HAP-1 (cell line): ENCODE measurements around the gene MAGI2.

Experiments
- DNase-seq, 2 experiments: peaks; one replicate each; pipeline ENCODE4 v3.0.0-alpha.2; 2016 to 2020; ENCODE audit warnings: low spot score in 2 of 2
- H3K27me3 ChIP-seq: fragments of 250-450 bp; sonication (Bioruptor Pico); 2 replicates; pipeline ENCODE4 v1.5.1; 2020; ENCODE audit warnings: low read depth, mild to moderate bottlenecking, moderate library complexity
- H3K36me3 ChIP-seq: fragments of 250-450 bp; sonication (Bioruptor Pico); replicated peaks from 2 replicates; pipeline ENCODE4 v1.5.1; 2020; ENCODE audit warnings: mild to moderate bottlenecking
- H3K4me1 ChIP-seq: fragments of 250-450 bp; sonication (Bioruptor Pico); 2 replicates; pipeline ENCODE4 v1.5.1; 2020; ENCODE audit warnings: mild to moderate bottlenecking
- H3K4me3 ChIP-seq: fragments of 250-450 bp; sonication (Bioruptor Pico); 2 replicates; pipeline ENCODE4 v1.5.1; 2020; ENCODE audit warnings: mild to moderate bottlenecking, moderate library complexity
- H3K9me3 ChIP-seq: fragments of 250-450 bp; sonication (Bioruptor Pico); 2 replicates; pipeline ENCODE4 v1.5.1; 2020; ENCODE audit warnings: mild to moderate bottlenecking, moderate library complexity
- in situ Hi-C: fragments of 300-500 bp; cut with MboI; formaldehyde crosslinking; loops from 3 replicates; pipeline ENCODE4 v1.14.3; 2020; ENCODE audit warnings: low sequenced_read_pairs, inconsistent platforms, mixed read lengths

MAGI2 gene

DNA sequence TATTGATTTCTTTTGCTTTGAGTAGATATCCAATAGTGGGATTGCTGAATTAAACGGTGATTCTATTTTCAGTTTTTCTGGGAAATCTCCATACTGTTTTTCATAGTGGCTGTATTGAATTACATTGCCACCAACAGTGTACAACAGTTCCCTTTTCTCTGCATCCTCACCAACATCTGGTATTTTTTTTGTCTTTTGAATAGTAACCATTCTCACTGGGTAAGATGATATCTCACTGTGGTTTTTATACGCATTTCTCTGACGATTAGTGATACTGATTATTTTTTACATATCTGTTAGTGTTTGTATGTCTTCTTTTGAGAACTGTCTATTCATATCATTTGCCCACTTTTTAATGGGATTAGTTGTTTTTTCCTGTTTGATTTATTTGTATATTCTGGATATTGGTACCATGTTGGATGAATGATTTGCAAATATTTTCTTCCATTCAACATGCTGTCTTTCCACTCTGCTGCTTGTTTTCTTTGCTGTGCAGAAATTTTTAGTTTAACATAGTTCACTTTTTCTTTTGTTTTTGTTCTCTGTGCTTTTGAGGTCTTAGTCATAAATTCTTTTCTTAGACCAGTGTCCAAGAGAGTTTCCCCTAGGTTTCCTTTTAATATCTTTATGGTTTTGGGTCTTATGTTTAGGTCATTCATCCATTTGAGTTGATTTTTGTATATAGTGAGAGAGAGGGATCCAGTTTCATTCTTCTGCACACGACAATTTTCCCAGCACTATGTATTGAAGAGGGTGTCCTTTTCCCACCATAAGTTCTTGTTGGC is 1070.2 kb downstream of the MAGI2 start:
- Histone ChIP-seq H3K4me1 (no peaks in the 10 kb centered on the region), H3K9me3 (no peaks in the 10 kb centered on the region), H3K4me3 (no peak overlapping the region), H3K27me3 (no peaks in the 10 kb centered on the region), H3K36me3 (no peaks in the 10 kb centered on the region)
- no peak for DNase-seq
- in situ Hi-C loops: no loop called here

GRCh38 chr7:78379148-78379547 is 1074.3 kb downstream of the MAGI2 start:
- Histone ChIP-seq H3K36me3 (no peaks in the 10 kb centered on the region), H3K4me1 (no peaks in the 10 kb centered on the region), H3K9me3 (no peaks in the 10 kb centered on the region), H3K27me3 (no peaks in the 10 kb centered on the region), H3K4me3 (no peak overlapping the region)
- in situ Hi-C loops: no loop called here
- DNase-seq: no peak

DNA sequence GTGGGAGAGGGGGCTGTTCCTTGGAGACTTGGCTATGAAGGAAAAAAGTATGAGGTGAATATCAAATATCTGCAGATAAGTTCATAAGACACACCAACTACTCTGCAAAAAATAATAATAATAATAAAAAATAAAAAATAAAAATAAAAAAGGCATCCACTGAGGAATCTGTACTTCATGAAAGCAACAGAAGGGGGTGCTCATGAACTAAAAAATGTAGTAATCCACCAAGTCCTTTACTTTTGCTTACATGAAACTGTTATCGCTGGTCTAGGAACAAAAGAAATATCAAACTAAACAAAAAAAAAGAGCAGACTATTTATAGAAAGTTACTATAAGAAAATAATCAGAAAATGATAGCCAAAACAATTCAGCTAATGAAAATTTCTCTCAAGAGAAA is 1075.9 kb downstream of the MAGI2 start:
- in situ Hi-C loops: no loop called here
- no peaks in the 10 kb centered on the region for H3K27me3 ChIP-seq

DNA sequence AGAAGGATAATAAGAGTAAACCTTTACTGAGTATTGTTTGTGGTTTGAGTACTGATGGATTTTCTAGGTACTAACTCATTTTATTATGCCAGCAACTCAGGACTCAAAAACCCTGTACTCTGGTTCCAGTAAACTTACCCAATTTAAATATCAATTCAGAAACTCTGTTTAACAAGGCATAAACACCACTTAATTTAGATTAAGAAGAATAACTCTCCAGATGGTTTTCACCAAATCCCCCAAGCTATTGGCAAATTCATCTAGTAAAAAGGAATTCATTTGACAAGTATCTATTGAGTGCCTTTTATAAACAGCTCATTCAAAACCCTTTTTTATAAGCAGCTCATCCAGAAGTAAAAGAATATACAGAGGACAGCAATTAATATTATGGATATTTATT is 1082.5 kb downstream of the MAGI2 start:
- no peaks in the 10 kb centered on the region for H3K36me3 ChIP-seq
- no peak overlapping the region for H3K4me3 ChIP-seq
- in situ Hi-C loops: no loop called here
- no peaks in the 10 kb centered on the region for H3K27me3 ChIP-seq
- peak in 1 of 2 experiments; percentile 96 for DNase-seq
- no peaks in the 10 kb centered on the region for H3K9me3 ChIP-seq
- H3K4me1 ChIP-seq: peaks cover 11% of the 10 kb centered on the region

More for the DNA sequence above, 1075.9 kb downstream of the MAGI2 start:
- Histone ChIP-seq H3K36me3 (no peaks in the 10 kb centered on the region), H3K4me3 (no peak overlapping the region), H3K4me1 (no peaks in the 10 kb centered on the region), H3K9me3 (no peaks in the 10 kb centered on the region)
- no peak for DNase-seq

DNA sequence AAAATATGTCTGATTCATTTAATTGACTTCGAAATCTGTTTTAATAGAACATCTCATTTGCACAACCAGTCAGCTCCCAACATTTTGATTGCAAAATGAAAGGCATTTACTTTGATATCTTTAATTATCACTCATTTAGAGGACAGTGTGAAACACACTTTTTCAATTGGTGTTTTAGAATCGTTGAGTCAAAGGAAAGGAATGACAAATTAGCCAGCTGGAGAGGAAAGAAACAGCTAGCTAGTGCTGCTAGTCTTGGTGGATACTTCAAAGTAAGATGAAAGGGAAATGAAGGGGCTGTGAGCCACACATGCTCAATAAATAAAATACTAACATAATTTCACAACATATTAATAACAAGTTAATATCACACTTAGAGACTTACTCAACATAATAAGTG is 1084.7 kb downstream of the MAGI2 start:
- H3K9me3 ChIP-seq: no peaks in the 10 kb centered on the region
- no peaks in the 10 kb centered on the region for H3K36me3 ChIP-seq
- H3K4me3 ChIP-seq: no peak overlapping the region
- no peaks in the 10 kb centered on the region for H3K27me3 ChIP-seq
- DNase-seq: no peak
- in situ Hi-C loops: no loop called here
- peaks cover 19% of the 10 kb centered on the region for H3K4me1 ChIP-seq

GRCh38 chr7:78367280-78367773 is 1086.1 kb downstream of the MAGI2 start:
- in situ Hi-C loops: no loop called here
- no peaks in the 10 kb centered on the region for H3K9me3 ChIP-seq
- H3K4me1 ChIP-seq: peaks cover 22% of the 10 kb centered on the region
- no peak for DNase-seq
- H3K4me3 ChIP-seq: no peak overlapping the region
- no peaks in the 10 kb centered on the region for H3K27me3 ChIP-seq
- H3K36me3 ChIP-seq: no peaks in the 10 kb centered on the region

DNA sequence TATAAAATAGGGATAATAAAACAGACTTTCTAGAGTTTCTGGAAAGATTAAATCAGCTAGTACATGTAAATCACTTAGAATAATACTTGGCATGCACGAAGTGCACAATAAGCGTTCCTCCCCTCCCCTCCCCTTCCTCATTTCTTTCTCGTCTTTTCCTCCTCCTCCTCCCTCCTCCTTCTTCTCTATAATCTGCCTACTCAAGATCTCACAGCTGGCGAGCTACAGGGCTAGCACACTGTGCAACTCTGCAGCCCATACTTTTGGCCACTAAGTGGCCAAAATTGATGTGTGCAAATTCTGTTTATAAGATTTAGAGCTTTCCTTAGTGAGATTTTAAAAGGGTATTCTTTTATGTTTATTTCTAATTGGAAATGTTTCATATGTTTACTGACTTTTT is 1089.6 kb downstream of the MAGI2 start:
- peaks cover 11% of the 10 kb centered on the region for H3K4me1 ChIP-seq
- no peak overlapping the region for H3K4me3 ChIP-seq
- peak; percentile 61 to 67 for DNase-seq
- H3K27me3 ChIP-seq: no peaks in the 10 kb centered on the region
- in situ Hi-C loops: no loop called here
- H3K9me3 ChIP-seq: no peaks in the 10 kb centered on the region
- no peaks in the 10 kb centered on the region for H3K36me3 ChIP-seq

DNA sequence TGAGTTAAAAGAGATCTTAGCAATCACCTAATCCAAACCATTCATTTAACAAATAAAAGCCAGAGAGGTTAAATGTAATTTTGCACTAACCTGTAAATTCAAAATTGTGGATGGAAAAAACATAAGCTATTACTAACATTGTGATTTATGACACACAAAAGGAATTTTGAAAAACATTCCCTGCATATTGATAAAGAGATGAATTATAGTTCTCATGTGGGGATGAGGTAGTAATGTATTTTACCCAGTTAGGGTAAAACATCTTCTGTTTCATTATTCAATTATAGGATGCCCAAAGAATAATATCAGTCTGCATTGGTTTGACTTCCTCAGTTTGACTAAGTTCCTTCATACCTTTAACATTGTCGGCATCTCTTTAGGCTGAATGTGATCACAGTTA is 1093.6 kb downstream of the MAGI2 start:
- Histone ChIP-seq H3K4me1 (peaks cover 42% of the 10 kb centered on the region), H3K36me3 (no peaks in the 10 kb centered on the region), H3K9me3 (no peaks in the 10 kb centered on the region), H3K4me3 (no peak overlapping the region), H3K27me3 (no peaks in the 10 kb centered on the region)
- in situ Hi-C loops: no loop called here
- no peak for DNase-seq

- no peaks in the 10 kb centered on the region for H3K9me3 ChIP-seq
- in situ Hi-C loops: no loop called here
- no peak overlapping the region for H3K4me3 ChIP-seq
- no peaks in the 10 kb centered on the region for H3K36me3 ChIP-seq
- peak in 1 of 2 experiments; percentile 18 for DNase-seq
- H3K4me1 ChIP-seq: peaks cover 36% of the 10 kb centered on the region
- H3K27me3 ChIP-seq: no peaks in the 10 kb centered on the region
Measured at GRCh38 chr7:78357709-78358108, 1095.8 kb downstream of the MAGI2 start.

- no peak overlapping the region for H3K4me3 ChIP-seq
- in situ Hi-C loops: no loop called here
Measured at GRCh38 chr7:78355834-78356233, 1097.6 kb downstream of the MAGI2 start.

GRCh38 chr7:78350926-78351325 is 1102.5 kb downstream of the MAGI2 start:
- in situ Hi-C loops: no loop called here
- no peak for DNase-seq
- no peaks in the 10 kb centered on the region for H3K9me3 ChIP-seq
- H3K4me1 ChIP-seq: peaks cover 56% of the 10 kb centered on the region
- no peaks in the 10 kb centered on the region for H3K27me3 ChIP-seq
- no peaks in the 10 kb centered on the region for H3K36me3 ChIP-seq
- no peak overlapping the region for H3K4me3 ChIP-seq

More at GRCh38 chr7:78355834-78356233, 1097.6 kb downstream of the MAGI2 start:
- Histone ChIP-seq H3K4me1 (peaks cover 54% of the 10 kb centered on the region), H3K36me3 (no peaks in the 10 kb centered on the region), H3K27me3 (no peaks in the 10 kb centered on the region), H3K9me3 (no peaks in the 10 kb centered on the region)
- peak in 1 of 2 experiments; percentile 34 for DNase-seq

DNA sequence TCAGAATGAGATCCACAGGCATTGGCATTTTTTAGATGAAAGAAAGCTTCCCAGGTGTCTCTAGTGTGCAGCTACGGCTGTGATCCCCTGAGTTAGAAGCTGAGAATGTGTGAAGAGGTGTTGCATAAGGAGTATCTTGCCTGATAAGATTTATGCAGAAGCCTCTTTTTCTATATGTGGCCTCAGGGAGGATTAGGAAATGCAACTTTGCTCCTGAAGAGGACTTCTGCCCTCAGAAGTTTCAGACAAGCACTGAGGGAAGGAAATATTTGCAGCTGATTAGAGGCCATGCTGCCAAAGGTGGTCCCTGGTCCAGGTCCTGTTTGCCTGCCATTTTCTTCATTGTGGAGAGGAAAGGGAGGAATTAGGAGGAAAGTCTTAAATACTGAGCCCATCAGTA is 1103.1 kb downstream of the MAGI2 start:
- H3K4me3 ChIP-seq: no peak overlapping the region
- no peaks in the 10 kb centered on the region for H3K9me3 ChIP-seq
- in situ Hi-C loops: no loop called here
- H3K27me3 ChIP-seq: no peaks in the 10 kb centered on the region
- H3K4me1 ChIP-seq: peaks cover 56% of the 10 kb centered on the region
- no peaks in the 10 kb centered on the region for H3K36me3 ChIP-seq
- DNase-seq: peak in 1 of 2 experiments; percentile 37

GRCh38 chr7:78346827-78347226 is 1106.6 kb downstream of the MAGI2 start:
- DNase-seq: no peak

DNA sequence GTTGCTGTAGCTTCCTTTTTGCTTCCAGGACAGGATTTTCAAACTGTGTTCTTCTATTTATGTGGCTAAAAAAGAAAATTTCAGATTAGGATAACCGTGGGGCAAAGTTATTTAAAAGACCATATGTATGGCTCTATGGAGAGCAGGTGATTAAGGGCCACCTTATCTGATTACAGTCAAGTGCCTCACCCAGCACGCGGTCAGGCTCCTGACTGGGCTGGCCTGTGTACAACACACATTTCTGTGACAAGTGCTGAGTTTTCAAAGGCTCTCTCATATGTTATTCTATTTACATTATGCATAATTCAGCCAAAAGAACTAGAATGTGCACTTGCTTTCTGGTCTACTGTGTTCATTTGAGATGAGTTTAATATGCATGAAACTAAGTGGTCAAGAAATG is 1107.5 kb downstream of the MAGI2 start:
- Histone ChIP-seq H3K9me3 (no peaks in the 10 kb centered on the region), H3K4me3 (no peak overlapping the region), H3K36me3 (no peaks in the 10 kb centered on the region), H3K27me3 (no peaks in the 10 kb centered on the region), H3K4me1 (peaks cover 30% of the 10 kb centered on the region)
- in situ Hi-C loops: no loop called here
- DNase-seq: no peak

More at GRCh38 chr7:78346827-78347226, 1106.6 kb downstream of the MAGI2 start:
- in situ Hi-C loops: no loop called here
- H3K4me3 ChIP-seq: no peak overlapping the region
- H3K36me3 ChIP-seq: no peaks in the 10 kb centered on the region
- H3K4me1 ChIP-seq: peaks cover 37% of the 10 kb centered on the region
- H3K27me3 ChIP-seq: no peaks in the 10 kb centered on the region
- no peaks in the 10 kb centered on the region for H3K9me3 ChIP-seq
